DMS79 (cell line): ENCODE measurements around the gene TEAD4.

Source experiments
- DNase-seq: peaks from one replicate; lab custom pipeline; 2025; lab: John Stamatoyannopoulos, UW

The TEAD4 gene

DNA sequence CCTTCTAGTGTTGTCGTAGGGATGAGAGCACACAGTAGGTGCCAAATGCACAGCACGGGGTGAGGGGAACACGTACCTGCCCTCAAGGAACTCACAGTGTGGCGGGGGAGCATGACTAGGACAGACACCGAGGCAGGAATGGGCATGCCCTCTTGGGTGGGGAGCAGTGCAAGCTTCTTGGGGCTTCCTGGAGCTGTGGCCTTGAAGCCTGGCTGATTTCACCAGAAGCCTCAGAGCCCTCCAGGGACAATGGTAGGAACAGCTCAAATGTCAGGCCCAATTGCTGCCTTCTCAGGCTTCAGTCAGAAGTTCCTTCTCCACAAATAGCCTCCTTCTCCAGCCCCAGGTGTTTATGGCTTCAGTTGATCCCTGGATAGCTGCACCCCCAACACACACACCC lies 43.4 kb downstream of the TEAD4 start:
- no peak for DNase-seq

- DNase-seq, result no peak
These were observed 44.3 kb downstream of the TEAD4 start for GRCh38 chr12:3003357-3003992.

GRCh38 chr12:3004655-3005565 lies 45.7 kb downstream of the TEAD4 start:
- DNase-seq, result no peak

GRCh38 chr12:3005736-3006135 lies 46.5 kb downstream of the TEAD4 start:
- DNase-seq, result no peak

DNA sequence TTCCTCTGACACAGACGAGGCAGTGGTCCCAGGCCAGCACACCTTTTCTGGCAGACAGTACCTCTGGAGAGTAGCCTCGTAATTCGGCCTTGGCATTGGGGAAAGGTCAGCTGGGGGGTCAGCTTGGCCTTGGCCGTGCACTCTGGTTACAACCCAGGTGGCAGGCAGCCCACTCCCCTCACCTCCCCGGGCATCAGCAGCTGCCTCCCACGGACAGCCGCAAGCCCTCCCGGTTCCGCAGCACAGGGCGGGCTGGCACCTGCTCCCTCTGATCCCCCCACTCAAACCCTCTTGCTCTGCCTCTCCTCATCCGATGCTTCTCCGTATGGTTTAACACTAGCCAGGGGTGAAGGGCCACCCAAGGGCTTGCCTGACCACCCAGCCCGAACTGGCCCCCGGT lies 50.6 kb downstream of the TEAD4 start:
- no peak for DNase-seq

GRCh38 chr12:3010214-3010930 lies 51.2 kb downstream of the TEAD4 start:
- no peak for DNase-seq

DNA sequence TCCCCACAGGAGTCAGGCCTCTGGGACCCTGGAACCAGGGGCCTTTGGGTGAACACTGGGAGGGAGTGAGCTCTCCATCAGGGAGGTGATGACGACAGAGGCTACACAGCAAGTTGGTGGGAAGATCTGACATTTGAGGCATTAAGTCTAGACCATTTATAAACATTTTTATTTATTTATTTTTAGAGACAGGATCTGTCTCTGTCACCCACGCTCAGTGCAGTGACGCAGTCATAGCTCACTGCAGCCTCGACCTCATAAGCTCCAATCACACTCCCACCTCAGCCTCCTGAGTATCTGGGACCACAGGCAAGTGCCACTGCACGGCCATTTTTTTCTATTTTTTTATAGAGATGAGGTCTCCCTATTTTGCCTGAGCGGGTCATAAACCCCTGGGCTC lies 53.6 kb downstream of the TEAD4 start:
- no peak for DNase-seq

- DNase-seq, result no peak
These were observed 55.4 kb downstream of the TEAD4 start for GRCh38 chr12:3014641-3015040.

DNA sequence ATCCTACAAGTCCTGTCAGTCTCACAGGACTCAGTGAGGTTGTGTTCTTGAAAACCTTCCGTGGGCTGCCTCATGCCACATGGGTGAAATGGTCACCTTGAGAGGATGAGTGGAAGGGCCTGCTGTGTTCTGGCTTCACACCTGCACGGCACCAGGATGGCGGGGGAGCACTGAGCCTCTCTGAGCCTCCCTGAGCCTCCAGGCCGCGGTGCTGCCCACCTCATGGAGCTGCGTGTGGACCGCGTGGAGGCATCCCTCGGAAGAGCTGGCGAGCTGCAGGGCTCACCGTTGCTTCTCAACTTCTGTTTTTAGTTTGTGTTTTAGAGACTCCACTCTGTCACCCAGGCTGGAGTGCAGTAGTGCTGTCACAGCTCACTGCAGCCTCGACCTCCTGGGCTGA lies 56.2 kb downstream of the TEAD4 start:
- no peak for DNase-seq

DNA sequence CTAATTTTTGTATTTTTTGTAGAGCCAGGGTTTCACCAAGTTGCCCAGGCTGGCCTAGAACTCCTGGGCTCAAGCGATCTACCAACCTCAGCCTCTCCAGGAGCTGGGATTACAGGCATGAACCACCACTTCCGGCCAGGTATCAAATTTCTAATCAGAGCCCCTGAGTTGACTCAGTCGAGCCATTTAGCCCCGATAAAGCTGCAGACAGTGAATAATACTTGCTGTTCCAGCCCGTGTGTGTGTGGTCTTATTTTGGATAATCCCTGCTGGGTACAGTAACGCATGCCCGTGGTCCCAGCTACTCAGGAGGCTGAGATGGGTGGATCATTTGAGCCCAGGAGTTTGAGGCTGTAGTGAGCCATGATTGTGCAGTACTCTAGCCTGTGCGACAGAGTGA lies 57.0 kb downstream of the TEAD4 start:
- DNase-seq, result no peak

DNA sequence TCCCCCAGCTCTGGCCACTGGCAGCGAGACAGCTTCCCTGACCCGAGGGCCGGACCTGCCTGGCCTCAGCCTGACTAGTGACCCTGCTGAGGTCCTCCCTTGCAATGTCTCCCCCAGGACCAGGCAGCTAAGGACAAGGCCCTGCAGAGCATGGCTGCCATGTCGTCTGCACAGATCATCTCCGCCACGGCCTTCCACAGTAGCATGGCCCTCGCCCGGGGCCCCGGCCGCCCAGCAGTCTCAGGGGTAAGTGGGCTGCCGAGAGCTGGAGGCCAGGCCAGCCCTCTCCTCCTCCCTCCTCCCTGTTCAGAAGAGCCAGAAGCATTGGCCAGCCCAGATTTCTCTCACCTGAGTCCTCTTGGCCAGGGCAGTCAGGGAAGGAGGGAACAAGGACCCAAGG lies 58.1 kb downstream of the TEAD4 start:
- DNase-seq, result no peak

- DNase-seq, result no peak
These were observed 59.2 kb downstream of the TEAD4 start for GRCh38 chr12:3018284-3019004.

DNA sequence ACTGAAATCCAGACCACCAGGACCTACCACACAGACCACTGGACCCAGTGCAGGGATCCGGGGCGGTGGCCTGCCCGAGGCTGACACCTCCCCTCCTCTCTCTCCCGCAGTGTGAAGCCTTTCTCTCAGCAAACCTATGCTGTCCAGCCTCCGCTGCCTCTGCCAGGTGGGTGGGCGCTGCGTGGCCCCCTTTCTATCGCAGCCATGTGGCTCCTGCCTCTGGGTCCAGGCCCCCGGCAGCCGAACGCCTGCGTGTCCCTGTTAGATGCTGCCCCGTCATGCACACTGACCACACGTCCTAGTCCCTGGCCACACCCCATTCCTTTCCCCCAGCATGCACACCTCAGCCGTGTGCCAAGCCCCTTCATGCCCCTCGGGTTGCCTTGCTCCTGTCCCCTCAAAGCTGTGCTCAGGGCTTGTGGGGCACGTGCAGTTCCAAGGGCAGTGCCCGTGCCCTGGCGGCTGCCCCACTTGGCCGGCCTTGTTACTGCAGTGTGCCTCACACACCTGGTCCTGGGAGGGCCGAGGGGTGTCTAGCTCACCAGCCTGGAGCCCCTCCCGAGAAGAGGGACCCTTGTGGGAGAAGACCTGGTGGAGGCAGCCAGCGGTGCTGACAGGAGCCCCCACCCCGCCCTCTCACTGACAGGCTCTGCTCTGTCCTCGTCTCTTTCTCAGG lies 59.9 kb downstream of the TEAD4 start:
- no peak for DNase-seq

DNA sequence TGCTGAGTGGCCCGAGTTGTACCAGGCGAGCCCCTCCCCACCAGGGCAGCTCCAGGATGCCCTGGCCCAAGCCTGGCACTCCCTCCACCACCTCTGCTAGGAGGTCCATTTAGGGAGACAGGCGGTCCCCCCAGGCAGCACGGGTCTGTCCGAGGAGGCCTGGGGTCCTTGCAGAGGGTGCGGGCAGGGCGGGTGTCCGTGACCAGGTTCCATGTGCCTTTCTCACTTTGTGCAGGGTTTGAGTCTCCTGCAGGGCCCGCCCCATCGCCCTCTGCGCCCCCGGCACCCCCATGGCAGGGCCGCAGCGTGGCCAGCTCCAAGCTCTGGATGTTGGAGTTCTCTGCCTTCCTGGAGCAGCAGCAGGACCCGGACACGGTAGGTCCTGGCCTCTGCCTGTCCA lies 61.2 kb downstream of the TEAD4 start:
- no peak for DNase-seq

DNA sequence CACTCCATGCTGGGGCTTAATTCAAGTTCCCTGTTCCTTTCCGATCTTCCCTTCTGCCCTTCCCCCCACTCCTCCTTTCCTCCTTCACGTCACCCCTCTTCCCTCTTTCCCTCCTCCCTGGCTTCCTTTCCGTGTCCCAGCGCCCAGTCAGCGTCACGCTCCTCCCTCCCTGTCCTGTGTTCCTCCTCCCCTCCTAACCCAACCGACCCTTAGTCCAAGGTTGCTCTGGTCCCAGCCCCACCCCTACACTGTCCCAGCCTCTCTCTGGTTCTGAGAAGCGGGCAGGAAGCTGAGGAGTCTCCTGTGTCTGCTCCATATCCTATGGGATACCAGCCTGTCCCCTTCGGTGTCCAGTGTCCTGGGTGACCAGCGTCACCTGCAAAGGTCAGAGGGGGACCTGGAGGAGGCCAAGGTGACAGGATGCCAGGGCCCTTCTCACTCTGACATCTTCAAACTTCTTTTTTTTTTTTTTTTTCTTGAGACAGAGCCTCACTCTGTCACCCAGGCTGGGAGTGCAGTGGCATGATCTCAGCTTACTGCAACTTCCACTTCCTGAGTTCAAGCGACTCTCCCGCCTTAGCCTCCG lies 61.7 kb downstream of the TEAD4 start:
- DNase-seq, result no peak

- no peak for DNase-seq
These were observed 63.2 kb downstream of the TEAD4 start for GRCh38 chr12:3022411-3022810.

DNA sequence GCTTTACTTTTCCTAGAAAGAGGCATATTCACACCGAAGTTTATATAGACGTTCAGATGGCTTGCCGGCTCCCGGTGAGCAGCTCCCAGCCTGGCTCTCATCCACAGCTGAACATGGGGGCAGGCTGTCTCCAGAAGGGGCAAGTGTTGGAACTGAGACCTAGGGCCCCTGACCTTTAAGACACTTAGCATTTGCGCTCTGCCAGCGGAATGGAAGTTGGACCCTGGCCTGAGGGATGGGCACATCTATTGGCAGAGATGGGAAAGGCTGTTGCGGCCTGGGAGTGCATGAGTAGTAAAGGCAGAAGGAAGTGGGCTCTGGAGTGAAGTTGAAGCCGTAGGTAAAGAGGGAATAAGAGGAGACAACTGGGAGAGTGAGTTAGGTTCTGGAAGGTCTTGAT lies 63.8 kb downstream of the TEAD4 start:
- no peak for DNase-seq

DNA sequence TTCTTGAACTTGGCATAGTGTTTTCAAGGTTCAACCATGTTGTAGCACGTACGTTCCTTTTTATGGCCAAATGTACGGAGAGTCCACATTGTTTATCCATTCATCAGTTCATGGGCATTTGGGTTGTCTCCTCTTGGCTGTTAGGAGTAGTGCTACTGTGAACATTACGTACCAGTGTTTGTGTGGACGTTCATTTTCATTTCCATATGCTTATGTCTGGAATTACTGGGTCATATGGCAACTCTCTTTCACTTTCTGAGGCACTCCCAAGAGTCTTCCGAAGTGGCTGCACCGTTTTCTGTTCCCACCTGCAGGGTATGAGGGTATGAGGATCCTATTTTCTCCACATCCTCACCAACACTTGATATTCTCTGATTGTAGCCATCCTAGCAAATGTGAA lies 68.9 kb downstream of the TEAD4 start:
- DNase-seq, result no peak

DNA sequence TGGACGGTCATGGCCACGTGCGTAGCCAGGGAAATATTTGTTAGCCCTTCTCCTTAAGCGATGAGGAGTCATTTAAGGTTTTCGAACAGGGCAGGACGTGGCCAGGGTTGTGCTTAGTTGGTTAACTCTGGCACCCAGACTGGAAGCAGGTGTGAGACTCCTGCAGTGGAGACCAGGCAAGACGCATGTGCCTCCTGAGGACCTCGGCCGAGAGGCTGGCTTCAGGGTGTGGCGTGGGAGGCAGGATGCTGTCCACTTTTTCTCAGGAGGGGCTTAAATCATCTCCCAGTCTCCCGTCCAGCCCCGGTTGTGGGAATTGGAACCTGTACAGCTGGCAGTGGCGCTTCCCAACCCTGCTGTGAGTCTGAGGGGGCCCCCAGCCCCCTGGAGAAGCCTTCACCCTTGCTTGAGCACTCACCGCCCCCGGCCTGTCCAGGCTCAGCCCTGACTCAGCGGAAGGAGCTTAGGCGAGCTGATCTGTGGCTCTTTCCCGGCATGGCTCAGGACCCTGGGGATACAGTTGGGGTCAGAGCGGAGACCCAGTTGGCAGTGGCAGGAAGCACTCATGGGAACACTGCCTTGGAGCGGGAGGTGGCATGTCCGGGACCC lies 71.7 kb downstream of the TEAD4 start:
- DNase-seq, result no peak

DNA sequence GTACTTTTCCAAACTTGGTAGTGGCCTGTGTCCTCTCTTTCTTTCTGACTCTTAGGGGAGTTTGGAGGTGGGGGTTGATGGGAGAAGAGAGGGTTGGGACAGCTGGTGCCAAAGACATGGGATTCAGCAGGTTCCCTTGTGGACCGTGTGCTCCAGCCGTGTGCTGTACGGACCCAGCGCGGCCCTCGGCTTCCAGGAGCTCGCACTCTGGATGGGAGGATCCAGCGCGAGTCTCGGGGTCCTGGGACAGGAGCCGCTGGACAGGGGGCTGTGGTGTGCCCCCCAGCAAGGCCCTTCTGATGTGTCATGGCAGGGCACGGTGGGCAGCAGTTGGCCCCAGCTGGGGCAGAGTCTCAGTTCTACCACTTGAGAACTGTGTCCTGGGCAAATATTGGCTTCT lies 73.0 kb downstream of the TEAD4 start:
- DNase-seq, result no peak
